GM18519 (cell line): Measurements from ENCODE around the gene EIF4G3.
"Not testable (repeated sequence)": the region's sequence is repeated elsewhere in the genome, so short reads cannot be mapped to it uniquely, and the experiment has no call there.

Experiments
- ATAC-seq: cut with Tn5 transposase; IDR thresholded peaks from one replicate; pipeline ENCODE4 v1.9.1; 2021; ENCODE audit warnings: mild to moderate bottlenecking, moderate library complexity; ENCODE audit not compliant: unreplicated experiment, low FRiP score

Gene EIF4G3

DNA sequence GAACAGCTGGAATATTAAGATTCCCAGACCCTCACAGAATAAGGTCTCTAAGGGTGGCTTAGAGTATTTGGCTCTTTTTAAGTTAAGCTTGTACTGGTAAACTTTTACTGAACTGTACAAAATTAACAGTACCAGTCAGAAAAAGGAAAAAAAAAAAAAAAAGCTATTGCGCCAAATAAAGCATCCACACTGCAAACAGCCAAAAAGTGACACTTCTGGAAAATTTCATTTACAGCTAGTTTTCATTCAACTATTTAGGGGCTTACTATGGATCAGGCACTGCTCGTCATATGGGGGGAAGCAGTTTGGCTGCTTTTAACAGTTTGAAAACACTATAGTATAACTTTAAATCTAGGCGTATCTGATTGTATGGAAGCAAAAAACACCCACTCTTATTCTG lies 139.6 kb downstream of the EIF4G3 start:
- no peak for ATAC-seq

DNA sequence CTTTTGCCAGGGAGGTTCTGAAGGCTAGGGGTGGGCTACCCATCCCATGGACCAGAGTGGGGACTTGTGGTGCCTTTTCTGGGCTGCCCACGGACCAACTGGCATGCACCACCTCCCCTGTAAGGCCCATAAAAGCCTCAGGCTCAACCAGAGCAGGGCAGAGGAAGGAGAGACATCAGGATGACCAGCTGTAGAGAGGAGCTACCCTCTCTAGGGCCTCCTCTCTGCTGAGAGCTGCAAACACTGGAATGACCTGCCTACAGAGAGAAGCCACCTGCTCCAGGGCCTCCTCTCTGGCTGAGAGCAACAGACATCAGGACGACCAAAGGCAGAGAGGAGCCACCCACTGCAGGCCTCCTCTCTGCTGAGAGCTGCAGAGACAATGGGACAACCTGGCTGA lies 140.9 kb downstream of the EIF4G3 start:
- no peak for ATAC-seq

GRCh38 chr1:21034725-21035628 lies 141.7 kb downstream of the EIF4G3 start:
- ATAC-seq: no peak

DNA sequence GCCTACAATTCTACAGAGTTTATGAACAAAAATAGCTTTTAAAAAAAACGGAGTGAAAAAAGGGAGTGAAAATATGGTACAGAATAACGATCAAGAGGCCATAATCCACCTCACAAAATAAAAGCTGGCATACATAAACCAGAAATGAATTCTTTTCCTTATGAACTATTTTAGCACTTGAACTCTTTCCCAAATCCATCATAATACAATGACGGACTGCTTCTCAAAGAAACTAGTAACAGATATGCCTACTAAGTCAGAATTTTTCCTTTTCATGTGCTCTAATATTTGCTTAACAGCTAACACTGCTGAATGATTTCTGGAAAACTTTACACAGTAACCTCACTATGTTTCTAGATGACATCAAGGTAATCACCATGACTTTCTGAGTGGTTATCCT lies 144.0 kb downstream of the EIF4G3 start:
- no peak for ATAC-seq

DNA sequence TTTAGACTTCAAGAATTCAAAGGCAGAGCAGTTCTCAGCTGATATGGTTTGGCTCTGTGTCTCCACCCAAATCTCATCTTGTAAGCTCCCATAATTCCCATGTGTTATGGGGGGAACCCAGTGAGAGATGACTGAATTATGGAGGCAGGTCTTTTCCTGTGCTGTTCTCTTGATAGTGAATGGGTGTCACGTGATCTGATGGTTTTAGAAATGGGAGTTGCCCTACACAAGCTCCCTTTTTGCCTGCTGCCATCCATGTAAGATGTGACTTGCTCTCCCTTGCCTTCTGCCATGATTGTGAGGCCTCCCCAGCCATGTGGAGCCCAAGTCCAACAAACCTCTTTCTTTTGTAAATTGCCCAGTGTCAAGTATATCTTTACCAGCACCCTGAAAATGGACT lies 146.5 kb downstream of the EIF4G3 start:
- ATAC-seq: no peak

DNA sequence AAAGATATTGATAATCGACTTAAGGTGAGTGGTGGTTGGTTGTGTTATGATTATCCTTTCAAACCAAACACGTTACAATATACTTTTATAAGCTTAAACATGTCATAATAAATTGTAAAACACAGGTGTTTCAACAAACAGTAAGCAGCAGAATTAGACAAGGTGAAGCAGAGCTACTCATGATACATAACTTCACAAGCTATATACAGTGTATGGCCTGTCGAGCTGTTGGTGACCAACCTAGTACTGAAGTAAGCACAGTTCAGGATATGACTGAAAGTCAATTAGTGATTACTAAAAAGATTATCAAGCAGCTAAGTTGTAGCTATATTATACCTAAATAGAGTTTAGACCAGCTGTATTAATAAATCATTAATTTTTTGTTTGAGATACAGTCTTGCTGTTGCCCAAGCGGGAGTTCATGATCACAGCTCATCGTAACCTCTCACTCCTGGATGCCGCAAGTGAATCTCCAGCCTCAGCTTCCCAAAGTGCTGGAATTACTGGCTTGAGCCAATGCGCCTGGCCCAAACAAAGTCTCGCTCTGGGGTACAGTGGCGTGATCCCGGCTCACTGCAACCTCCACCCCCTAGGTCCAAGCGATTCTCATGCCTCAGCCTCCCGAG lies 148.1 kb downstream of the EIF4G3 start:
- no peak for ATAC-seq

- no peak for ATAC-seq
Observed at GRCh38 chr1:21027805-21028204, 148.9 kb downstream of the EIF4G3 start.

- ATAC-seq: no peak
Observed at GRCh38 chr1:21024918-21025317, 151.8 kb downstream of the EIF4G3 start.

GRCh38 chr1:21024136-21024896 lies 152.4 kb downstream of the EIF4G3 start:
- ATAC-seq: not testable (repeated sequence)

DNA sequence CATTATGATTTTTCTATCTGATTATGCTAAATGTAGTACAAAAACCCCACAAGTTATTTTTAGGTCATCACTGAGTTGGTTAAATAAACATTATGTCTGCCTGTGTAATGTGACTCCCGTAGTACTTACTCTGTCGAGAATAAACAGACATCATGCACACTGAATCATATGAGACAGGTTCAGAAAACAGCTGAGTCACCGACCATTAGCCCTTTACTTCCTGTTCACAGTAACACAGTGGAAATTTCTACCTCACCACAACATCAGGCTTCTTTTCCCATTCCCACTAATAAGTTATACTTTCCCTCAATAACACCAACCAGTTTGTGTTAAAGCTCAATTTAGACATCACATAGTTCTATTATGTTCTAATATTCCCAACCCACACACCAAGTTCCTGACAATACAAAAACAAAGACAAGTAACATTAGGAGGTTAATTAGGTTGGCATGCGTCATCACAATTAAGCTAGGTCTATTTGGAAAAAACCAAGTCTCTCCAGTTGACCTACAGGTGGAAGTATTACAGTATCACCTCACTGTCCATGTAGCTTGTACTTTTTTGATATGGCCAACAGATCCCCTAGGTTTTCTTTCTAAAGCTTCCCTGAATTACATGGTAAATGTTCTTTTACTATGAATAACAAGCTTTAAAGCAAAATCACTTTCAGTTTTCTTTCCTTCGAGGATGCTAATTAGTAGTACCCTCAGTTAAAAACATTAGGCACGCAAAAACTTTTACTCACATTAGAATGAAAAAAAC lies 154.2 kb downstream of the EIF4G3 start:
- ATAC-seq: peak; percentile 75

GRCh38 chr1:21021311-21021710 lies 155.4 kb downstream of the EIF4G3 start:
- no peak for ATAC-seq

- no peak for ATAC-seq
Observed at GRCh38 chr1:21020151-21020550, 156.5 kb downstream of the EIF4G3 start.

GRCh38 chr1:21018673-21019072 lies 158.0 kb downstream of the EIF4G3 start:
- no peak for ATAC-seq

DNA sequence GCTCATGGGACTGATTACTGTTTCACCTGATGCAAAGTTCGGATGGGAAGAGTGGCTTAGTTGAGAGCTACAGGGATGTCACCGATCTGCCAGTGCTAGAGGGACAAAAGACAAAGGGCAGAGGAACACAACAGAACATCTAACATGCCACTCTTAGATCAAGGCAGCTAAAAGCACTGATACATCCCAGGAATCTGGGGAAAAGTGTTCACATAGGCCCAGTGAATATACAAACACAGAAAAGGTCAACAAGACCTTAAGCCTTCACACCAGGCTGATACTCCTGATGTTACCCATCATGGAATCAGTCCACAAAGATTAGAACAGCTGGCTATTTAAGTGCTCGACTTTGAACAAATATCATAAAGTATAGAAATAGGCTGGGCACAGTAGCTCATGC lies 163.2 kb downstream of the EIF4G3 start:
- ATAC-seq: no peak

DNA sequence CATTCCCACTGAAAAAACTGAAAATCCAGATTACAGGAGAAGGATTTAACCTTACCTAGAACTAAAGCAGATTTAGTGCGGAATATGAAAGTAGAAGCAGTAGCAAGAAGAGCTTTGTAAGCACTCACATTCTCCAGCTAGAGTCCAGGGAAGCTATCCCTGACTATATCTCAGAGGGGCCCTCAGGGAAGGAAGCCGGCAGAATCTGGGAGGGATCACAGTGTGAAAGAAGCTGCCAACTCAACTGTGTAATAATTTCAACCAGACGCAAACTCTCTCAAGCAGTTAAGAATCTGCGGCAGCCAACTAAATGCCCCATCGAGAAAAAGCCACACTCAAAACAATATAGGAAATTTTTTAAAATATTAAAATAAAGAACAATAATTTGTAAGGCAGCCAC lies 163.8 kb downstream of the EIF4G3 start:
- ATAC-seq: no peak

- ATAC-seq: no peak
Observed at GRCh38 chr1:21007876-21008275, 168.8 kb downstream of the EIF4G3 start.

- no peak for ATAC-seq
Observed at GRCh38 chr1:21005466-21006239, 171.0 kb downstream of the EIF4G3 start.

GRCh38 chr1:21003281-21004045 lies 173.2 kb downstream of the EIF4G3 start:
- no peak for ATAC-seq

- no peak for ATAC-seq
Observed at GRCh38 chr1:21001042-21001441, 175.7 kb downstream of the EIF4G3 start.
